WERI-Rb-1 (cell line): Measurements from ENCODE around the gene KCNQ4.

Experiments
- DNase-seq: peaks from one replicate; pipeline ENCODE4 v3.0.0-alpha.2; 2020
- H3K27ac ChIP-seq: fragments of 250-450 bp; sonication (Bioruptor Pico); 2 replicates; pipeline ENCODE4 v1.5.1; 2020; ENCODE audit warnings: mild to moderate bottlenecking, moderate library complexity
- H3K27me3 ChIP-seq: fragments of 250-450 bp; sonication (Bioruptor Pico); 2 replicates; pipeline ENCODE4 v1.5.1; 2021; ENCODE audit warnings: mild to moderate bottlenecking, low read depth, moderate library complexity; ENCODE audit not compliant: insufficient read depth, severe bottlenecking
- H3K36me3 ChIP-seq: fragments of 250-450 bp; sonication (Bioruptor Pico); 2 replicates; pipeline ENCODE4 v1.5.1; 2020; ENCODE audit warnings: mild to moderate bottlenecking, moderate library complexity
- H3K4me3 ChIP-seq: 2 replicates; pipeline ENCODE4 v1.5.1; 2011; ENCODE audit warnings: low read depth, mild to moderate bottlenecking, control low read depth, low read length
- H3K9me3 ChIP-seq: fragments of 250-450 bp; sonication (Bioruptor Pico); 2 replicates; pipeline ENCODE4 v1.5.1; 2021; ENCODE audit warnings: mild to moderate bottlenecking, moderate library complexity; ENCODE audit not compliant: severe bottlenecking
- TF ChIP-seq, protein P1 (sequence below): IDR thresholded peaks from 2 replicates; pipeline ENCODE4 v1.5.1; 2011; ENCODE audit warnings: low read depth, mild to moderate bottlenecking, control low read depth, inconsistent platforms, low read length

The KCNQ4 gene

DNA sequence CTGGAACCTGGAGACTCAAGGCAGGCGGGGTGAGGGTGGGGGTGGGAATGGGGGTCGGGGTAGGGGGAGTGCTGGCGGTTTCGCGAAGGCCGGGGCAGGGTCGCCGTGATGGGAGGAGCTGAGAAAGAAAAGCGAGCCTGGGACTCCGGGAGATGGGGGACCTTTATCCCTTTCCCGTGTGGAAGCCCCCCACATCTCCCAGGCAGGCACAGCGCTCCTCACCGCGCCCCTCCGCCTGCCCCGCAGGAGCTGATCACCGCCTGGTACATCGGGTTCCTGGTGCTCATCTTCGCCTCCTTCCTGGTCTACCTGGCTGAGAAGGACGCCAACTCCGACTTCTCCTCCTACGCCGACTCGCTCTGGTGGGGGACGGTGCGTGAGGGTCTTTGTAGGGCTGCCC is 35.5 kb downstream of the KCNQ4 start:
- Histone ChIP-seq H3K9me3 (no peaks in the 10 kb centered on the region), H3K27ac (no peak overlapping the region), H3K27me3 (no peaks in the 10 kb centered on the region), H3K36me3 (no peaks in the 10 kb centered on the region), H3K4me3 (no peak overlapping the region)
- TF ChIP-seq, protein P1, sequence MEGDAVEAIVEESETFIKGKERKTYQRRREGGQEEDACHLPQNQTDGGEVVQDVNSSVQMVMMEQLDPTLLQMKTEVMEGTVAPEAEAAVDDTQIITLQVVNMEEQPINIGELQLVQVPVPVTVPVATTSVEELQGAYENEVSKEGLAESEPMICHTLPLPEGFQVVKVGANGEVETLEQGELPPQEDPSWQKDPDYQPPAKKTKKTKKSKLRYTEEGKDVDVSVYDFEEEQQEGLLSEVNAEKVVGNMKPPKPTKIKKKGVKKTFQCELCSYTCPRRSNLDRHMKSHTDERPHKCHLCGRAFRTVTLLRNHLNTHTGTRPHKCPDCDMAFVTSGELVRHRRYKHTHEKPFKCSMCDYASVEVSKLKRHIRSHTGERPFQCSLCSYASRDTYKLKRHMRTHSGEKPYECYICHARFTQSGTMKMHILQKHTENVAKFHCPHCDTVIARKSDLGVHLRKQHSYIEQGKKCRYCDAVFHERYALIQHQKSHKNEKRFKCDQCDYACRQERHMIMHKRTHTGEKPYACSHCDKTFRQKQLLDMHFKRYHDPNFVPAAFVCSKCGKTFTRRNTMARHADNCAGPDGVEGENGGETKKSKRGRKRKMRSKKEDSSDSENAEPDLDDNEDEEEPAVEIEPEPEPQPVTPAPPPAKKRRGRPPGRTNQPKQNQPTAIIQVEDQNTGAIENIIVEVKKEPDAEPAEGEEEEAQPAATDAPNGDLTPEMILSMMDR: no peak
- DNase-seq: no peak

DNA sequence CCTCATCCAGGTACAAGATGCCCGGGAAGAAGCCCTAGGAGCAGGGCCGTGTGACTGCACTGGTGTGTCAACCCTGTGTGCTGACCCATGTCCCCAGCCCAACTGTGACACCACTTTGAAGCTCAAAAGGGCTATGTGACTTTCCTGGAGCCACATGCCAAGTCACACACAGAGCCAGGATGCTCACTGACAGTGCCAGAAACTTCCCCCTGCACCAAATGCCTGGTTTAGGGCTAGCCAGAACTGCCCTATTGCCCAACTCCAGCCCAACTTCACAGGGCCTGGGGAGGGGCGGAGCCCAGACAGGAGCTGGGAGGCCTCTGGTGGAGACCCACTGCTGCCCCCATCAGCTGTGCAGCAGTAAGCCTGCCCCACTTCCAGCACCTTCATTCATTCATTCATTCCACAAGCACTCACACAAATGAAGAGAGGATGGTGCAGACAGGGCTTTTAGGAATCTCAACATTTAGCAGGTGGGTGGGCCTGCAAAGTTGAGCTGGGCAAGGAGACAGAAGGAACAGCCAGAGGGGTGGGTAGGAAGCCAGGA is 36.7 kb downstream of the KCNQ4 start:
- H3K27ac ChIP-seq: no peak overlapping the region
- H3K4me3 ChIP-seq: no peak overlapping the region
- H3K27me3 ChIP-seq: no peaks in the 10 kb centered on the region
- TF ChIP-seq, protein P1: peak; percentile 40; the same call in 1 of the 2 replicates
- H3K36me3 ChIP-seq: no peaks in the 10 kb centered on the region
- no peak for DNase-seq
- H3K9me3 ChIP-seq: no peaks in the 10 kb centered on the region

DNA sequence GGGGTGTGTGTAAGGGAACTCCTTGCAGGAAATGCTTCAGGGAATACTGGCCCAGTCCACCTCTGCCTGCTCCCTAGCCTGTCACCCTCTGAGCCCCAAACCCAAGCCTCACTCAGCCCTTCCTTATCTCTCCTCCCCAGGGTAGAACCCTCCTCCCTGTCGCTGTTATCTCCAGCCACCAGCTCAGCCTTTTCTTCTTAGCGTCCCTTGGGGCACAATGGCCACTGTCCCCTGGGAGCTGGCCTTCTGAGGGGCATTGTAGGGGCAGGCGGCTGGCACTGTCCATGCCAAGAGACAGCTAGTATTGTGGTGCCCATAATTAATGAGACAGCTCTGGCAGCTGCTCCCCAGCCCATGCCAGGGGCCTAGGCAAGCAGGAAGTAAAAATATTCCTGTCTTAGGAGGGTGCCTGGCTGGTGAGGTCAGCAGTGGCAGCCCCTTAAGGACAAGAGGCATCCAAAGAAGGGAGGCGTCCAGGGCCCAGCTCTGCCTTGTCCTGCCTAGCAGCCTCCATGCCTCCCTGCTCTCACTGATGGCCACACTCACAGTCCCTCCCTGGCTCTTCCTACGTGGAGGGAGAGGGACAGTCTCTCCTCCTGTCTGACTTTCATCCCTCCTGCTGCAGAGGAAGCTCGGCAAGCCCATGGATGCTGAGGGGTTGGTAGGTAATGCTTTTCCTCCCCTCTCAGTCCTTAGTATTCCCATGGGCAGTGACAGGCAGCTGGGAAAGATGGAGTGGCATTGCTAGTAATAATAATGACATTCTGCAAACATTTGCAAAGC is 37.5 kb downstream of the KCNQ4 start:
- Histone ChIP-seq H3K27me3 (no peaks in the 10 kb centered on the region), H3K36me3 (no peaks in the 10 kb centered on the region), H3K9me3 (no peaks in the 10 kb centered on the region), H3K27ac (no peak overlapping the region), H3K4me3 (no peak overlapping the region)
- no peak for DNase-seq
- TF ChIP-seq, protein P1: no peak

DNA sequence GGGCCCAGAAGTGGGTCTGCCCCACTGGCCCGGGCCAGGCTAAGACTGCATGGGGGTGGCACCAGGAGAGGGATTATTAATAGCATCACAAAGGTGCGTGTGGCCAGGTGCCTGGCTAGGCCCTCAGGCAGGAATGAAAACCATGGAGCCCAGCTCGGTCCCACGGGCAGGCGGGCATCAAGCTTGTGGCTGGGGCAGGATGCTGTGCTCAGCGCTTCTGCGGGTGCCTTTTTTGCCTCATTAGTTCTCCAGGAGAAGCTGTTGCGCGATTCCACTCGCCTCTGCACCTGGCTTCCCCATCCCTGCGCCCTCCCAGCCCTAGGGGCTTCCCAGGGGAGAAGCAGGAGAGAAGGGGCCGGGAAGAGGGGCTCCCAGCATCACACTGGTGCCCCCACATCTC is 39.3 kb downstream of the KCNQ4 start:
- H3K27ac ChIP-seq: no peak overlapping the region
- DNase-seq: no peak
- no peak overlapping the region for H3K4me3 ChIP-seq
- H3K36me3 ChIP-seq: no peaks in the 10 kb centered on the region
- no peaks in the 10 kb centered on the region for H3K27me3 ChIP-seq
- H3K9me3 ChIP-seq: no peaks in the 10 kb centered on the region
- TF ChIP-seq, protein P1: no peak

DNA sequence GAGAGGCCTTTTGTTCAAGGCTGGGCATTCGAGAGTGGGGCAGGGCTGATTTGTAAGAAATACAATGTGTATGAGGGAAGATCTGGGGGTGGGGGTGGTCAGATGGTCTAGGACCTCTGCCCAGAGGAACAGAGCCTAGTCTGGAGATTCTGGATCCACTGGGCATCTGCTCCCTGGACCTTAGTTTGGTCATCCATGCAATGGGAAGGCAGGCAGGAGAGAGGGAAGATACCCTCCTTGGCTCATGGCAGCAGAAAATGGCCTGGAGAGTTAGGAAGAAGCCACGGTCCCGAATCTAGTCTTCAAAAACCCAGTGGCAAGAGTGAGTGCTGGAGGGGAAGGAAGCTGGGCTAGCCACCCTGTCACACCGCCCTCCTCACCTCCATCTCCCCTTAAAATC is 39.8 kb downstream of the KCNQ4 start:
- TF ChIP-seq, protein P1: no peak
- Histone ChIP-seq H3K27ac (no peak overlapping the region), H3K4me3 (no peak overlapping the region), H3K36me3 (no peaks in the 10 kb centered on the region), H3K9me3 (no peaks in the 10 kb centered on the region), H3K27me3 (no peaks in the 10 kb centered on the region)
- DNase-seq: no peak
